SK-N-SH (cell line): ENCODE data around the gene ITIH6. TPM values are rescaled to one million over a fixed set of nuclear protein-coding genes. Genes with fewer than 3 reads are reported as not detected.

Source experiments
- CTCF ChIA-PET: fragments of 300-600, 350-600 bp; formaldehyde crosslinking; extraction: SDS; loops from one replicate; lab custom pipeline; 2021; lab: Yijun Ruan, JAX
- POLR2A ChIA-PET: fragments of 350-600 bp; sonication (Branson Sonifier 250); formaldehyde crosslinking; extraction: SDS; loops from one replicate; lab custom pipeline; 2020; ENCODE audit warnings: antibody characterized with exemption, inconsistent platforms; lab: Yijun Ruan, JAX
- DNase-seq: peaks from one replicate; pipeline ENCODE4 v3.0.0; 2012
- H2AFZ ChIP-seq: fragments of 200-600 bp; sonication (generic); 2 replicates; pipeline ENCODE4 v1.8.1; 2016; ENCODE audit warnings: antibody characterized with exemption, mild to moderate bottlenecking, low read depth
- H3F3A ChIP-seq: fragments of 200-600 bp; sonication (generic); replicated peaks from 2 replicates; pipeline ENCODE3; 2016; ENCODE audit warnings: antibody characterized with exemption, mild to moderate bottlenecking; ENCODE audit not compliant: insufficient read depth
- H3K27ac ChIP-seq, 2 experiments: fragments of 200-500 bp in 1 of 2; fragments of 200-600 bp in 1 of 2; sonication (Bioruptor generic) in 1 of 2; sonication (generic), shearing (Covaris generic) in 1 of 2; 2 replicates each; pipeline versions ENCODE4 v1.5.1 to v1.6.1; 2014 to 2016; ENCODE audit warnings: low read depth in 2 of 2, inconsistent platforms in 1 of 2, low read length in 1 of 2, mild to moderate bottlenecking in 1 of 2, mixed read lengths in 1 of 2
- H3K27me3 ChIP-seq: fragments of 200-600 bp; sonication (generic), shearing (Covaris generic); 2 replicates; pipeline ENCODE4 v1.6.1; 2016; ENCODE audit warnings: mixed run types; ENCODE audit not compliant: insufficient read depth
- H3K36me3 ChIP-seq, 2 experiments: fragments of 200-500 bp in 1 of 2; fragments of 200-600 bp in 1 of 2; sonication (Bioruptor generic) in 1 of 2; sonication (generic) in 1 of 2; replicated peaks in 1 of 2; 2 replicates each; pipeline versions ENCODE3 to v1.5.1; 2014 to 2016; ENCODE audit warnings: low read length in 1 of 2, mild to moderate bottlenecking in 1 of 2; ENCODE audit not compliant: insufficient read depth in 2 of 2, control insufficient read depth in 1 of 2
- H3K4me1 ChIP-seq, 2 experiments: fragments of 200-500 bp in 1 of 2; fragments of 200-600 bp in 1 of 2; sonication (Bioruptor generic) in 1 of 2; sonication (generic), shearing (Covaris generic) in 1 of 2; 2 replicates each; pipeline versions ENCODE4 v1.5.1 to v1.6.1; 2014 to 2016; ENCODE audit warnings: low read depth in 1 of 2, low read length in 1 of 2, mixed run types in 1 of 2; ENCODE audit not compliant: insufficient read depth in 2 of 2, control insufficient read depth in 1 of 2
- H3K4me2 ChIP-seq: fragments of 200-600 bp; sonication (generic), shearing (Covaris generic); 2 replicates; pipeline ENCODE4 v1.6.1; 2017; ENCODE audit warnings: mixed run types
- H3K4me3 ChIP-seq, 2 experiments: fragments of 200-500 bp in 1 of 2; fragments of 200-600 bp in 1 of 2; sonication (Bioruptor generic) in 1 of 2; sonication (generic), shearing (Covaris generic) in 1 of 2; 2 replicates each; pipeline versions ENCODE4 v1.5.1 to v1.8.1; 2014 to 2016; ENCODE audit warnings: low read depth in 2 of 2, inconsistent platforms in 1 of 2, low read length in 1 of 2, mild to moderate bottlenecking in 1 of 2, mixed read lengths in 1 of 2, moderate library complexity in 1 of 2
- H3K79me2 ChIP-seq: fragments of 200-600 bp; sonication (generic); 2 replicates; pipeline ENCODE4 v1.8.1; 2017; ENCODE audit warnings: mild to moderate bottlenecking; ENCODE audit not compliant: insufficient read depth
- H3K9ac ChIP-seq: fragments of 200-600 bp; sonication (generic); 2 replicates; pipeline ENCODE4 v1.6.1; 2017; ENCODE audit warnings: mixed run types
- H3K9me2 ChIP-seq: fragments of 200-600 bp; sonication (generic); 2 replicates; pipeline ENCODE4 v1.6.1; 2017; ENCODE audit warnings: mixed run types
- H3K9me3 ChIP-seq: fragments of 200-600 bp; sonication (generic); 2 replicates; pipeline ENCODE4 v1.6.1; 2017; ENCODE audit warnings: mixed run types, mild to moderate bottlenecking, moderate library complexity
- H4K20me1 ChIP-seq: fragments of 200-600 bp; sonication (generic); 2 replicates; pipeline ENCODE4 v1.6.1; 2017; ENCODE audit warnings: mild to moderate bottlenecking, mixed run types; ENCODE audit not compliant: insufficient read depth
- ELF1 ChIP-seq: IDR thresholded peaks from 2 replicates; pipeline ENCODE4 v1.4.0; 2012
- EP300 ChIP-seq, 2 experiments: IDR thresholded peaks; 2 replicates each; pipeline versions ENCODE4 v1.4.0 to v1.6.1; 2012; ENCODE audit warnings: borderline replicate concordance in 1 of 2, low read depth in 1 of 2, low read length in 1 of 2
- EZH2phosphoT487 ChIP-seq: fragments of 200-600 bp; sonication (generic); IDR thresholded peaks from 2 replicates; pipeline ENCODE4 v1.6.1; 2017; ENCODE audit warnings: low read depth, mixed run types, mild to moderate bottlenecking, antibody characterized with exemption, moderate library complexity, borderline replicate concordance
- FOSL2 ChIP-seq: IDR thresholded peaks from 2 replicates; pipeline ENCODE4 v1.4.0; 2012; ENCODE audit warnings: low read depth, mild to moderate bottlenecking, moderate library complexity, borderline replicate concordance
- FOXJ3 ChIP-seq: sonication (generic); formaldehyde crosslinking; IDR thresholded peaks from 2 replicates; pipeline ENCODE4 v1.5.1; 2020; ENCODE audit warnings: mild to moderate bottlenecking, missing genetic modification reagents
- GABPA ChIP-seq: IDR thresholded peaks from 2 replicates; pipeline ENCODE4 v1.4.0; 2012; ENCODE audit warnings: low read depth, mild to moderate bottlenecking
- GATA2 ChIP-seq: sonication (generic); formaldehyde crosslinking; IDR thresholded peaks from 2 replicates; pipeline ENCODE4 v1.5.0; 2020; ENCODE audit warnings: mild to moderate bottlenecking, missing genetic modification reagents
- JUND ChIP-seq: IDR thresholded peaks from 2 replicates; pipeline ENCODE4 v1.4.0; 2012
- MEF2A ChIP-seq: IDR thresholded peaks from 2 replicates; pipeline ENCODE4 v1.4.0; 2012; ENCODE audit warnings: low read depth, borderline replicate concordance
- MXI1 ChIP-seq: IDR thresholded peaks from 2 replicates; pipeline ENCODE4 v1.6.1; 2012; ENCODE audit warnings: mild to moderate bottlenecking, low read depth, low read length, improper control_type of control experiment
- NFIC ChIP-seq: IDR thresholded peaks from 2 replicates; pipeline ENCODE4 v1.4.0; 2012; ENCODE audit warnings: borderline replicate concordance
- RAD21 ChIP-seq: IDR thresholded peaks from 2 replicates; pipeline ENCODE4 v1.6.1; 2012; ENCODE audit warnings: mild to moderate bottlenecking, low read length
- SIN3A ChIP-seq: IDR thresholded peaks from 2 replicates; pipeline ENCODE4 v1.6.1; 2012; ENCODE audit warnings: low read depth, mild to moderate bottlenecking, low read length, moderate library complexity, borderline replicate concordance
- SMC3 ChIP-seq: IDR thresholded peaks from 2 replicates; pipeline ENCODE4 v1.6.1; 2012; ENCODE audit warnings: low read depth, low read length, improper control_type of control experiment
- TAF1 ChIP-seq: IDR thresholded peaks from 2 replicates; pipeline ENCODE4 v1.6.1; 2012; ENCODE audit warnings: low read depth, mild to moderate bottlenecking, low read length, moderate library complexity, borderline replicate concordance
- TEAD4 ChIP-seq: IDR thresholded peaks from 2 replicates; pipeline ENCODE4 v1.4.0; 2012; ENCODE audit warnings: mild to moderate bottlenecking, borderline replicate concordance; ENCODE audit not compliant: insufficient read depth
- YY1 ChIP-seq: IDR thresholded peaks from 2 replicates; pipeline ENCODE4 v1.4.0; 2012; ENCODE audit warnings: low read depth, mild to moderate bottlenecking
- WGBS: methylation state at CpG from one replicate; pipeline ENCODE4 v1.1.6; 2017; ENCODE audit warnings: low lambda C conversion rate; 5-methylcytosine and 5-hydroxymethylcytosine counted together
- polyA plus RNA-seq, 3 experiments: library from polyadenylated mRNA; depleted of rRNA; stranded (reverse); fragments of >200 nt; gene quantifications; 2 replicates each; pipeline ENCODE4 v1.2.3, GENCODE V29; 2012
- TF ChIP-seq, protein P1 (sequence below): IDR thresholded peaks from 2 replicates; pipeline ENCODE4 v1.4.0; 2012; ENCODE audit warnings: low read depth, borderline replicate concordance
- TF ChIP-seq, protein P2 (sequence below): fragments of 150-350 bp; IDR thresholded peaks from 2 replicates; pipeline ENCODE4 v1.6.1; 2016; ENCODE audit warnings: mild to moderate bottlenecking, low read depth, low read length
- TF ChIP-seq, protein P3 (sequence below): fragments of 150-350 bp; IDR thresholded peaks from 2 replicates; pipeline ENCODE4 v1.6.1; 2017; ENCODE audit warnings: antibody characterized with exemption, low read length, low read depth, borderline replicate concordance
- TF ChIP-seq, protein P4 (sequence below): IDR thresholded peaks from 2 replicates; pipeline ENCODE4 v1.4.0; 2012; ENCODE audit warnings: low read depth
- TF ChIP-seq, protein P5 (sequence below): IDR thresholded peaks from 2 replicates; pipeline ENCODE4; 2012
- TF ChIP-seq, protein P6 (sequence below): IDR thresholded peaks from 2 replicates; pipeline ENCODE4 v1.6.1; 2012; ENCODE audit warnings: mild to moderate bottlenecking, low read depth, low read length, moderate library complexity

ITIH6 gene
- polyA plus RNA-seq, 1 of the 3 experiments (the other 2 are of a cell fraction), result not detected

DNA sequence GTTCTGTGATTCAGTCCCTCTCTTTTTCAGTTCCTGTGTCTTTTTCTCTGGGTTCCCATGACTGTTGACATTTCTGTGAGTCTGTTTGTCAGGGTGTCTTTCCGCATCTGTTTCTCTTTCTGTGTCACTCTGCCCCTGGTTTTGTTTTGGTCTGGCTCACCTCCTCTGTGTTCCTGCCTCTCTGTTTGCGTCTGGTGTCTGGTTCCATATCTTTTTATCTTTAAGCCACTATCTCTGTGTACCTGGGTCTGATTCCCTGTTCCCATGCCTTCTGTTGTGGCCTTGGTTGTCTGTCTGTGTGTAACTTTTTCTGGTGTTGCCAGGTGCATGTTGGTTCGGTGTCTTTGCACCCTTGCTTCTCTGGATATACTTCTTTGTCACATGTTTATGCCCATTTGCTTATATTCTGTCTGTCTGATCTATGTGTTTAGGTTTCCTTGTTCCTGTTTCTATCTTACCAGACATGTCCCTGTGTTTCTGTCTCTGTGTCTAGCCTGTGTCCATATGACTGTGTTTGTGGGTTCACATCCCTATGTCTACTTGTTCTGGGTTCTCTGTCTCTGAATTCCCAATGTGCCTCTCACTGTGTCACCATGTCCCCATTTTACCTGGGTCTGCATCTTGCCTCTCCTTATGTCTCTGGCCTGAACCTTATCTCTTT is 50.2 kb downstream of the ITIH6 start:
- no peaks in the 10 kb centered on the region for H3K9me2 ChIP-seq
- WGBS, result 13% methylated on average over 3 of the region's 3 CpGs
- TF ChIP-seq EP300 (IDR thresholded peaks at IDR 0.05; ENCODE audit: borderline replicate concordance in 1 of 2, low read depth in 1 of 2, low read length in 1 of 2) (0 out of 4 replicates have a peak, but pooled peaks of 1 of the 2 experiments have one; percentile 10), YY1 (no peak), FOSL2 (no peak), SMC3 (no peak), TAF1 (no peak), EZH2phosphoT487 (no peak), ELF1 (no peak), MXI1 (no peak), MEF2A (no peak), SIN3A (no peak), JUND (no peak), FOXJ3 (CRISPR knock-in tag) (peak; percentile 58; the same call in 1 of the 2 replicates), TEAD4 (no peak), GATA2 (peak; percentile 69), RAD21 (no peak), GABPA (no peak), NFIC (no peak)
- TF ChIP-seq, protein P1, sequence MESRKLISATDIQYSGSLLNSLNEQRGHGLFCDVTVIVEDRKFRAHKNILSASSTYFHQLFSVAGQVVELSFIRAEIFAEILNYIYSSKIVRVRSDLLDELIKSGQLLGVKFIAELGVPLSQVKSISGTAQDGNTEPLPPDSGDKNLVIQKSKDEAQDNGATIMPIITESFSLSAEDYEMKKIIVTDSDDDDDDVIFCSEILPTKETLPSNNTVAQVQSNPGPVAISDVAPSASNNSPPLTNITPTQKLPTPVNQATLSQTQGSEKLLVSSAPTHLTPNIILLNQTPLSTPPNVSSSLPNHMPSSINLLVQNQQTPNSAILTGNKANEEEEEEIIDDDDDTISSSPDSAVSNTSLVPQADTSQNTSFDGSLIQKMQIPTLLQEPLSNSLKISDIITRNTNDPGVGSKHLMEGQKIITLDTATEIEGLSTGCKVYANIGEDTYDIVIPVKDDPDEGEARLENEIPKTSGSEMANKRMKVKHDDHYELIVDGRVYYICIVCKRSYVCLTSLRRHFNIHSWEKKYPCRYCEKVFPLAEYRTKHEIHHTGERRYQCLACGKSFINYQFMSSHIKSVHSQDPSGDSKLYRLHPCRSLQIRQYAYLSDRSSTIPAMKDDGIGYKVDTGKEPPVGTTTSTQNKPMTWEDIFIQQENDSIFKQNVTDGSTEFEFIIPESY, result no peak
- TF ChIP-seq, protein P2, sequence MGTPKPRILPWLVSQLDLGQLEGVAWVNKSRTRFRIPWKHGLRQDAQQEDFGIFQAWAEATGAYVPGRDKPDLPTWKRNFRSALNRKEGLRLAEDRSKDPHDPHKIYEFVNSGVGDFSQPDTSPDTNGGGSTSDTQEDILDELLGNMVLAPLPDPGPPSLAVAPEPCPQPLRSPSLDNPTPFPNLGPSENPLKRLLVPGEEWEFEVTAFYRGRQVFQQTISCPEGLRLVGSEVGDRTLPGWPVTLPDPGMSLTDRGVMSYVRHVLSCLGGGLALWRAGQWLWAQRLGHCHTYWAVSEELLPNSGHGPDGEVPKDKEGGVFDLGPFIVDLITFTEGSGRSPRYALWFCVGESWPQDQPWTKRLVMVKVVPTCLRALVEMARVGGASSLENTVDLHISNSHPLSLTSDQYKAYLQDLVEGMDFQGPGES, result no peak
- TF ChIP-seq, protein P3, sequence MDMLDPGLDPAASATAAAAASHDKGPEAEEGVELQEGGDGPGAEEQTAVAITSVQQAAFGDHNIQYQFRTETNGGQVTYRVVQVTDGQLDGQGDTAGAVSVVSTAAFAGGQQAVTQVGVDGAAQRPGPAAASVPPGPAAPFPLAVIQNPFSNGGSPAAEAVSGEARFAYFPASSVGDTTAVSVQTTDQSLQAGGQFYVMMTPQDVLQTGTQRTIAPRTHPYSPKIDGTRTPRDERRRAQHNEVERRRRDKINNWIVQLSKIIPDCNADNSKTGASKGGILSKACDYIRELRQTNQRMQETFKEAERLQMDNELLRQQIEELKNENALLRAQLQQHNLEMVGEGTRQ, result no peak
- TF ChIP-seq, protein P4, sequence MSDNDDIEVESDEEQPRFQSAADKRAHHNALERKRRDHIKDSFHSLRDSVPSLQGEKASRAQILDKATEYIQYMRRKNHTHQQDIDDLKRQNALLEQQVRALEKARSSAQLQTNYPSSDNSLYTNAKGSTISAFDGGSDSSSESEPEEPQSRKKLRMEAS, result no peak
- TF ChIP-seq, protein P5, sequence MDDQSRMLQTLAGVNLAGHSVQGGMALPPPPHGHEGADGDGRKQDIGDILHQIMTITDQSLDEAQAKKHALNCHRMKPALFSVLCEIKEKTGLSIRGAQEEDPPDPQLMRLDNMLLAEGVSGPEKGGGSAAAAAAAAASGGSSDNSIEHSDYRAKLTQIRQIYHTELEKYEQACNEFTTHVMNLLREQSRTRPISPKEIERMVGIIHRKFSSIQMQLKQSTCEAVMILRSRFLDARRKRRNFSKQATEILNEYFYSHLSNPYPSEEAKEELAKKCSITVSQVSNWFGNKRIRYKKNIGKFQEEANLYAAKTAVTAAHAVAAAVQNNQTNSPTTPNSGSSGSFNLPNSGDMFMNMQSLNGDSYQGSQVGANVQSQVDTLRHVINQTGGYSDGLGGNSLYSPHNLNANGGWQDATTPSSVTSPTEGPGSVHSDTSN, result no peak
- TF ChIP-seq, protein P6, sequence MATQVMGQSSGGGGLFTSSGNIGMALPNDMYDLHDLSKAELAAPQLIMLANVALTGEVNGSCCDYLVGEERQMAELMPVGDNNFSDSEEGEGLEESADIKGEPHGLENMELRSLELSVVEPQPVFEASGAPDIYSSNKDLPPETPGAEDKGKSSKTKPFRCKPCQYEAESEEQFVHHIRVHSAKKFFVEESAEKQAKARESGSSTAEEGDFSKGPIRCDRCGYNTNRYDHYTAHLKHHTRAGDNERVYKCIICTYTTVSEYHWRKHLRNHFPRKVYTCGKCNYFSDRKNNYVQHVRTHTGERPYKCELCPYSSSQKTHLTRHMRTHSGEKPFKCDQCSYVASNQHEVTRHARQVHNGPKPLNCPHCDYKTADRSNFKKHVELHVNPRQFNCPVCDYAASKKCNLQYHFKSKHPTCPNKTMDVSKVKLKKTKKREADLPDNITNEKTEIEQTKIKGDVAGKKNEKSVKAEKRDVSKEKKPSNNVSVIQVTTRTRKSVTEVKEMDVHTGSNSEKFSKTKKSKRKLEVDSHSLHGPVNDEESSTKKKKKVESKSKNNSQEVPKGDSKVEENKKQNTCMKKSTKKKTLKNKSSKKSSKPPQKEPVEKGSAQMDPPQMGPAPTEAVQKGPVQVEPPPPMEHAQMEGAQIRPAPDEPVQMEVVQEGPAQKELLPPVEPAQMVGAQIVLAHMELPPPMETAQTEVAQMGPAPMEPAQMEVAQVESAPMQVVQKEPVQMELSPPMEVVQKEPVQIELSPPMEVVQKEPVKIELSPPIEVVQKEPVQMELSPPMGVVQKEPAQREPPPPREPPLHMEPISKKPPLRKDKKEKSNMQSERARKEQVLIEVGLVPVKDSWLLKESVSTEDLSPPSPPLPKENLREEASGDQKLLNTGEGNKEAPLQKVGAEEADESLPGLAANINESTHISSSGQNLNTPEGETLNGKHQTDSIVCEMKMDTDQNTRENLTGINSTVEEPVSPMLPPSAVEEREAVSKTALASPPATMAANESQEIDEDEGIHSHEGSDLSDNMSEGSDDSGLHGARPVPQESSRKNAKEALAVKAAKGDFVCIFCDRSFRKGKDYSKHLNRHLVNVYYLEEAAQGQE, result no peak

More for the DNA sequence above, 50.2 kb downstream of the ITIH6 start:
- Histone ChIP-seq H3K27me3 (no peaks in the 10 kb centered on the region; the same call in none of the 2 replicates), H3K4me2 (no peak overlapping the region), H3K9ac (no peak overlapping the region), H3K4me3 (no peak overlapping the region), H3F3A (no peaks in the 10 kb centered on the region), H2AFZ (no peak overlapping the region), H4K20me1 (no peaks in the 10 kb centered on the region), H3K4me1 (peaks cover 0 to 21% of the 10 kb centered on the region in 2 experiments; a peak in 1 of 4 replicates), H3K9me3 (no peaks in the 10 kb centered on the region), H3K27ac (peak overlapping the region in 1 of 2 experiments; percentile 74; a peak in 2 of 4 replicates), H3K79me2 (no peaks in the 10 kb centered on the region), H3K36me3 (no peaks in the 10 kb centered on the region)
- DNase-seq, result no peak
- POLR2A ChIA-PET, result no interaction called here
- CTCF ChIA-PET, result no interaction called here
